Hepatocyte (in vitro differentiated cells): Measurements from ENCODE around the gene CD19.

Experiments
- EZH2 ChIP-seq: fragments of 200-600 bp; sonication (generic); IDR thresholded peaks from 2 replicates; pipeline ENCODE4 v1.6.1; 2016; ENCODE audit warnings: antibody characterized with exemption, mild to moderate bottlenecking, borderline replicate concordance
- TF ChIP-seq, protein P1 (sequence below): fragments of 200-600 bp; sonication (generic); IDR thresholded peaks from 2 replicates; pipeline ENCODE4 v1.5.1; 2016; ENCODE audit warnings: antibody characterized with exemption, mild to moderate bottlenecking; ENCODE audit not compliant: poor library complexity

DNA sequence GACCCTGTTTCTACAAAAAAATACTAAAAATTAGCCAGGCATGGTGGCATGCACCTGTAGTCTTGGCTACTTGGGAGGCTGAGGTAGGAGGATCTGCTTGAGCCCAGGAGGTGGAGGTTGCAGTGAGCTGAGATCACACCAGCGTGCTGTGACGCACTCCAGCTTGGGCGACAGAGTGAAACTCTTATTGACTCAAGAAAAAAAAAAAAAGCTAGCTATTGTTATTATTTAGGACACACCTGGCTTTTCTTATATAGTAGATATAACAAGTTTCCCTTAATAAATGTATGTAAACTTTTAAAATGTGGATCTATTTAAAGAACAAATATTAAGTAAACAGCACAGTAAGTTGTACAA is 8.6 kb upstream of the CD19 start:
- TF ChIP-seq, protein P1, sequence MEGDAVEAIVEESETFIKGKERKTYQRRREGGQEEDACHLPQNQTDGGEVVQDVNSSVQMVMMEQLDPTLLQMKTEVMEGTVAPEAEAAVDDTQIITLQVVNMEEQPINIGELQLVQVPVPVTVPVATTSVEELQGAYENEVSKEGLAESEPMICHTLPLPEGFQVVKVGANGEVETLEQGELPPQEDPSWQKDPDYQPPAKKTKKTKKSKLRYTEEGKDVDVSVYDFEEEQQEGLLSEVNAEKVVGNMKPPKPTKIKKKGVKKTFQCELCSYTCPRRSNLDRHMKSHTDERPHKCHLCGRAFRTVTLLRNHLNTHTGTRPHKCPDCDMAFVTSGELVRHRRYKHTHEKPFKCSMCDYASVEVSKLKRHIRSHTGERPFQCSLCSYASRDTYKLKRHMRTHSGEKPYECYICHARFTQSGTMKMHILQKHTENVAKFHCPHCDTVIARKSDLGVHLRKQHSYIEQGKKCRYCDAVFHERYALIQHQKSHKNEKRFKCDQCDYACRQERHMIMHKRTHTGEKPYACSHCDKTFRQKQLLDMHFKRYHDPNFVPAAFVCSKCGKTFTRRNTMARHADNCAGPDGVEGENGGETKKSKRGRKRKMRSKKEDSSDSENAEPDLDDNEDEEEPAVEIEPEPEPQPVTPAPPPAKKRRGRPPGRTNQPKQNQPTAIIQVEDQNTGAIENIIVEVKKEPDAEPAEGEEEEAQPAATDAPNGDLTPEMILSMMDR: no peak
- TF ChIP-seq EZH2: no peak
